Measurements from ENCODE around the gene WDCP. TPM values are rescaled to one million over a fixed set of nuclear protein-coding genes. Genes with fewer than 3 reads are reported as not detected.

Gene WDCP
- total and polyA plus RNA-seq, 2 donors (not counting 3 experiments of a cell fraction or from before 2014, with no cell fraction given) = 9.6 to 15.4 TPM

DNA sequence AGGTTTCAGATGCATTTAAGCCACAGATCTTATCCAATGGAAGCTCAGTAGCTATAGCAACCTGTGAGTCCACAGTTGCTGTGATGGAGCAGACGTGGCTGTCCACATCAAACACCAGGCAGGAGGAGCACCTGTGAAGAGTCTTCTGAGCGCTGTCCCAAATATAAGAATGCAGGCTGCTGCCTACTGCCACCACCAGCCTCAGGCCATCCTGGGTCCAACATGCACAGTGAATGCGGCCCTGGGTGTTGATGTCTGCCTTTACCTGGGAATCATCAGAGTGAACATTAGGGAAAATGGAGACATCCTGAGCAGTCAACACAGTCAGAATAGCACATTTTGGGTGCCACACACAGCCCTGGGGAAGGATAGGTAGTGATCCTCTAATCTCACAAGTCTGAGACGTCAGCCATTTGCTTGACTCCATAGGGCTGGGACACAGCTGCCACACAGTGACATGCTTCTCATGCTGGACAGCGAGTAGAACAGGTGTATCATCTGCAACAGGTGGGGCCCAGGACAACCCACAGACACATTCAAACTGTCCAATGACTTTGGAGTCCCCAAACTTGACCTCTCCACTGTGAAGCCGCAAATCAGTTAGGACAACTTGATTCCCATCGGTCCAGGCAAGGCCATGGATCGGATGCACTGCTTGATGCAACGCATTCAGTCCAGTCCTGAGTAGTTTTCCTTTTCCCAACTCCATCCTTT is 8.2 kb downstream of the WDCP start:
- H3K36me3 ChIP-seq (ENCODE audit: control insufficient read depth in 2 of 2, extremely low read depth in 1 of 2, insufficient read depth in 2 of 2, low read length in 2 of 2) = peaks cover 7 to 12% of the 10 kb centered on the region in 2 experiments
- intact Hi-C loops (cut with micrococcal nuclease) (no loop called here), dilution Hi-C loops (cut with MboI; ENCODE audit: extremely low pct_ligation_motif_present, low sequenced_read_pairs) (no loop called here)
- H3K27me3 ChIP-seq (ENCODE audit: control insufficient read depth in 2 of 2, insufficient read depth in 2 of 2, low read length in 2 of 2) = no peaks in the 10 kb centered on the region
- no peaks in the 10 kb centered on the region for H3K9me1 ChIP-seq (replicated peaks; ENCODE audit: control insufficient read depth, extremely low read depth, insufficient read depth, low read length)
- BruUV-seq (replicated peaks) = no TSS peak
- no peak overlapping the region for H3K27ac ChIP-seq (ENCODE audit: insufficient read depth, low read depth, low read length)
- H3K9ac ChIP-seq (replicated peaks; ENCODE audit: extremely low read depth, insufficient read depth, low read length) = no peak overlapping the region
- no peaks in the 10 kb centered on the region for H4K20me1 ChIP-seq (replicated peaks; ENCODE audit: control insufficient read depth, extremely low read depth, insufficient read depth, low read length)
- H3K4me1 ChIP-seq (ENCODE audit: control insufficient read depth, extremely low read depth, insufficient read depth, low read length) = no peaks in the 10 kb centered on the region
- no peak overlapping the region for H3K4me3 ChIP-seq (replicated peaks in 1 of 3; ENCODE audit: insufficient read depth in 1 of 3, low read depth in 1 of 3, low read length in 3 of 3)
- FAIRE-seq = no peak
- no peak overlapping the region for H2AFZ ChIP-seq (ENCODE audit: low read depth, low read length)
- DNase-seq (ENCODE audit: low read depth, low spot score) = no peak
- H3K9me3 ChIP-seq (replicated peaks; ENCODE audit: control insufficient read depth, insufficient read depth, low read length) = no peaks in the 10 kb centered on the region
- no peak overlapping the region for H3K4me2 ChIP-seq (ENCODE audit: insufficient read depth, low read length)
- TF ChIP-seq POLR2A (IDR thresholded peaks at IDR 0.05; ENCODE audit: low read depth, low read length) (no peak), MYC (IDR thresholded peaks at IDR 0.05; ENCODE audit: low read depth, low read length) (no peak), FOS (IDR thresholded peaks at IDR 0.05; ENCODE audit: borderline replicate concordance, insufficient read depth, low read length) (no peak), POLR2AphosphoS5 (IDR thresholded peaks at IDR 0.05; ENCODE audit: insufficient read depth, low read depth, low read length) (no peak), GATA2 (IDR thresholded peaks at IDR 0.05; ENCODE audit: insufficient read depth, insufficient read length, low read depth, low read length) (no peak), MAX (IDR thresholded peaks at IDR 0.05; ENCODE audit: insufficient read depth, insufficient read length) (no peak), JUN (IDR thresholded peaks at IDR 0.05; ENCODE audit: borderline replicate concordance, insufficient read depth, insufficient read length, low read depth) (no peak), EZH2 (IDR thresholded peaks at IDR 0.05; ENCODE audit: borderline replicate concordance, low read depth, low read length, severe bottlenecking) (no peak)
- TF ChIP-seq, protein P1, sequence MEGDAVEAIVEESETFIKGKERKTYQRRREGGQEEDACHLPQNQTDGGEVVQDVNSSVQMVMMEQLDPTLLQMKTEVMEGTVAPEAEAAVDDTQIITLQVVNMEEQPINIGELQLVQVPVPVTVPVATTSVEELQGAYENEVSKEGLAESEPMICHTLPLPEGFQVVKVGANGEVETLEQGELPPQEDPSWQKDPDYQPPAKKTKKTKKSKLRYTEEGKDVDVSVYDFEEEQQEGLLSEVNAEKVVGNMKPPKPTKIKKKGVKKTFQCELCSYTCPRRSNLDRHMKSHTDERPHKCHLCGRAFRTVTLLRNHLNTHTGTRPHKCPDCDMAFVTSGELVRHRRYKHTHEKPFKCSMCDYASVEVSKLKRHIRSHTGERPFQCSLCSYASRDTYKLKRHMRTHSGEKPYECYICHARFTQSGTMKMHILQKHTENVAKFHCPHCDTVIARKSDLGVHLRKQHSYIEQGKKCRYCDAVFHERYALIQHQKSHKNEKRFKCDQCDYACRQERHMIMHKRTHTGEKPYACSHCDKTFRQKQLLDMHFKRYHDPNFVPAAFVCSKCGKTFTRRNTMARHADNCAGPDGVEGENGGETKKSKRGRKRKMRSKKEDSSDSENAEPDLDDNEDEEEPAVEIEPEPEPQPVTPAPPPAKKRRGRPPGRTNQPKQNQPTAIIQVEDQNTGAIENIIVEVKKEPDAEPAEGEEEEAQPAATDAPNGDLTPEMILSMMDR (IDR thresholded peaks at IDR 0.05; ENCODE audit: extremely low read depth in 1 of 2, insufficient read depth in 1 of 2, low read depth in 1 of 2, low read length in 2 of 2) = no peak
- POLR2A ChIA-PET = no interaction called here
- CTCF ChIA-PET = no interaction called here
- H3K79me2 ChIP-seq (ENCODE audit: control insufficient read depth, insufficient read depth, low read length) = peaks cover 25% of the 10 kb centered on the region
